ENCODE data around the gene ILKAP. TPM values are rescaled to one million over a fixed set of nuclear protein-coding genes. Genes with fewer than 3 reads are reported as not detected.

Gene ILKAP, protein sequence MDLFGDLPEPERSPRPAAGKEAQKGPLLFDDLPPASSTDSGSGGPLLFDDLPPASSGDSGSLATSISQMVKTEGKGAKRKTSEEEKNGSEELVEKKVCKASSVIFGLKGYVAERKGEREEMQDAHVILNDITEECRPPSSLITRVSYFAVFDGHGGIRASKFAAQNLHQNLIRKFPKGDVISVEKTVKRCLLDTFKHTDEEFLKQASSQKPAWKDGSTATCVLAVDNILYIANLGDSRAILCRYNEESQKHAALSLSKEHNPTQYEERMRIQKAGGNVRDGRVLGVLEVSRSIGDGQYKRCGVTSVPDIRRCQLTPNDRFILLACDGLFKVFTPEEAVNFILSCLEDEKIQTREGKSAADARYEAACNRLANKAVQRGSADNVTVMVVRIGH
- total RNA-seq (2014; rRNA removed; shearing (Covaris generic)): 8.8 and 19.5 TPM in 2 replicates

DNA sequence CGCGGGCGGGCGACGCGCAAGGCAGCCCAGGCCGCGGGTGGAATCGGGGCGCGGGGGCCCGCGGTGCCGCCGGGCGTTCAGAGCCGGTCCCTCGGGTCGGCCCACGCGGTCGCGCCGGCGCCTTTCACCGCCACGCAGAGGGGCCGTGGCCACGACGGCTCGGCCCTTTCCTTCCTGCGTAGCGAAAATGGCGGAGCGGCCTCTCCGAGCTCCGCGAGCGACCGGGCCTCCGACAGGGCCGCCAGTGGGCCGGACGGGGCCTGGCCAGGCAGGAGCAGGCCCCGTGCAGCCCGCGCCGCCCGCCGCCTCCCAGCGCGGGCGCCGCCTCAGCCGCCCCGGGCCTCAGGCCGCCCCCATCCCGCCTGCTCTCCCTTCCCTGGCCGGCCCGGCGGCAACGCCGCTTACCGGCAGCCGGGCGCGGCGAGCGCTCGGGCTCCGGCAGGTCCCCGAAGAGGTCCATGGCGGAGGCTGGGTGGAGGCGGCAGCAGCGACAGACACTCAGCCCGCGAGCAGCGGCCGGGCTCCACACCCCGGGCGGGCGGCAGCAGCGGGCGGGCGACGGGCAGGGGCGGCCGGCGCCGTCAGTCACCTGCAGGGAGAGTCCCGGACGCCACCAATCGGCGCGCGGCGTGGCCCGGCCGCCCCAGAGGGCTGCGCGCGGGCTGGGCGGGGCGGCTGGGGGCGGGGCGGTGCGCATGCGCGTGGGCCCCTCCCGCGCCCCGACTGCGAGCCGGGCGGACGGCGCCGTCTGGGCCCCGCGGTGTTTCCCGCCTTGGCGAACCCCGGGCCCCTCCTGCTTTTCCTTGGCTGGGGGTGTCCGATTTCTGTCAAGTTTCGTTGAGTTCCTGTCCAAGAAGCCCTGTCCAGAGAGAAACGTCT is at the start of gene ILKAP:
Gene ILKAP (minus strand): TSS at position 602 of the 879 bp plus-strand sequence. CDS start 142 bp downstream, at position 460.
- peak; percentile 75 for DNase-seq (ENCODE audit: low read depth)

DNA sequence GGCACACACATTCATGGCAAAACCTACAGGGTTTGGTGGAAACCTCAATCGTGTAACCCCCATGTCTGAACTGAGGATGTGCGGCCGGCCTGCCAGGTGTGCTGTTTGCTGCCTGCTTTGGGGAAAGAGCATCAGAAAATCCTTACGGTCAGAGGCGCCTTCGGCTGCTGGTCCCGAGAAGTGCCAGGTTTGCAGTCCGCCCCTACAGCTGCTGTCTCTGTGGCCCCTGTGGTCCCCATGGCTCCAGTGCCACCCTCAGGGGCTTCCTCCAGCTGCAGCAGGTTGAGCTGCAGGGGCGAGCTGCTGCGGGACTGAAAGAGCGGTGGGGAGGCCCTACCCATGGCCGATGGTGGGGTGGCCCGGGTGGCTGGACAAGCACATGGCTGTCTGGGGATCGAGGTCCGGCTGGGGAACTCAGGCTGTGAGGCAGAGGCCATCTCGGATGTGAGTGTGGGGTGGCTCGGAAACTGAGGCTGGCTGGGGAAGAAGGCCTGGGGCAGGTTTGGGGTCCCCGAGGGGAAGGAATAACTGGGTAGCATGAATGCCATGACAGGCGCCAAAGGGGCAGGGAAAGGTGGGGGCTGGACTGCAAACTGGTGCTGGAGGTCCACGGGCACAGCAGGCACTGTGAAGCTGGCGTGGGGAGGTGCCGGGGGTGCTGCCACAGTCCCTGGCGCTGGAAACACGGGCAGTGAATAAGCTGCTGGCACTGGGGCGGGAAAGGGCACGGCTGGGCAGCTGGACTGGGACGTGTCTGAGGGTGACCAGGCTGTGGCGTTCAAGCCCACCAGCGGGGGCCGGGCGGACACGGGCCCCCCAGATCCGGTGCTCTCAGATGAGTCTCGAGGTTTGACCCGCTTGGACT is 49.5 kb upstream of the ILKAP start:
- no peak for DNase-seq (ENCODE audit: low read depth)

DNA sequence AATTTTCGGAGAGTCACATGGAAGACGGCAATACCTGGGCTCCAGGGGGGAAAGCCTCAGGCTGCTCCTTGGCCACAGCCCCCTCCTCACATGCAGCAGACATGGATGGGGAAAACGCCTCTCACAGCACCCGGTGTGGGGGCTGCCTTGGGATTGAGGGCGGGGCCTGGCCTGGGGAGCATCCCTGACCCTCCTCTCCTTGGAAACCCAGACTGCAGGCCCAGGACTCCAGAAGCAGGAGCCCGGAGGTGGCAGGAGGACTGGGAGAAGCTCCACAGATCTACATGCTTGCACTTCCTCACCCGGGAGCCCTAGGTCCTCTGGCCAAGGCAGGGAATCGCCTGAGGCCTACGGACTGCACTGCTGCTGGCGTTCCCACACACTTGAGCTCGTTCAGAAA is 48.5 kb upstream of the ILKAP start:
- DNase-seq (ENCODE audit: low read depth): no peak

DNA sequence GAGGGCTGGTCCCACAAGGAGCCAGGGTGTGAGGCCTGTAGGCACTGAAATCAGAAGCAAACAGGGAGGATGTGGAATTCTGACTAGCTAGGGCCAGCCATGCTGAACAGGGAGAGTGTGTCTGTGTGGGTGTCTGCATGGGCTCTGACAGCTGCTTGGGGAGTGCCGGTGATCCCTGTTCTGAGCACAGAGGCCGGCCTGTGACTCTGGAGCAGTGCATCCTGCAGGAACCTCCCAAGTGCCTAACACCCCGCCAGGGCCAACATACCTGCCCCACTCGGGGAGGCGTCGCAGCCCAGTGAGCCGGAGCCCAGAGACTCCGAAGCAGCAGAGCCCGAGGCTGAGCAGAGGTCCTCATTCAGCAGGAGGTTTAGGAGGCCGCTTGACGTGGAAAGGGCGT is 47.8 kb upstream of the ILKAP start:
- no peak for DNase-seq (ENCODE audit: low read depth)

GRCh38 chr2:238250896-238251295 is 47.4 kb upstream of the ILKAP start:
- DNase-seq (ENCODE audit: low read depth): no peak

DNA sequence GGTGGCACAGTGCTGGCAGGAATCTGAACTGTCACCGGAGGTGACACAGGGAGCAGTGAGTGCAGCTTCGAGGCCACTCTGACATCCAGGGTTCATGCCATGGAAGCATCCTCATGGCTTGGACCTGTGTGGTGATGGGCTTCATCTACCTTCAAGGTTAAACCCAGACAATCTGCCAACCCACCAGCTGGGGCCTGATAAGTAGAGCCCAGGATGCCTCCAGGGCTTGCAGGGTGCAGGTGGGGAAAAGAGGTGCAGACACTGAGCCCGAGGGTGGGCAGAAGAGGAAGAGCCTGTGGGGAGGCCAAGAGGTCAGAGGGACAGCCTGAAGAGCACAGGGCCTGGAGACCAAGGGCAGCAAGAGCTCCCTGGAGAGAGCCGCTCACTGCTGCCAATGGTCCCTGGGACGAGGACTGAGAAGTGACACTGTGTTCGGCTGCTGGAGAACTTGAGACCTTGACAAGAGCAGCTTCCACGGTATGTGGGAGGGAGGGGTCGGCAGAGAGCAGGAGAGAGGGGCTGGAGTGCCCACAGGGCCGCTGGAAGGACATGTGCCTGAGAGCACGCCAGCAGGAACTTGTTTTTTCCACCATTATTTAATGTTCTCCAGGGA is 44.5 kb upstream of the ILKAP start:
- DNase-seq (ENCODE audit: low read depth): no peak

GRCh38 chr2:238247002-238247822 is 43.7 kb upstream of the ILKAP start:
- DNase-seq (ENCODE audit: low read depth): no peak

DNA sequence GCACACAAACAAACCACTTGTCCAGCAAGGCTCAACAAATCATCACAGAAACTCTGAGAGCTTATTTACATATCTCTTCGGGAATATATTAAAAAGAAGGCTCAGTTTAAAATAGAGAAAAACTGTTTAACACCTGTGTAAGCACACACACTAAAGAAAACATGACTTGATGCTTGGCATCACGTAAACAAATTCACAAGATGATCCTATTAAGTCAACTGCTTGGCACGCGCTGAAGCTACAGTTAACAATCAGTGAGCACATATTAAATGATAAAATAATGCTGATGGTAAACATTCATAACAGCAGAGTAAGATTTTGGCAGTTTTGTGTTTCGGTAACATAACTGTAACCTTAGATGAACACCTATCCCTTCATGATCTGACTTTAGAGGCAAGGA is 40.7 kb upstream of the ILKAP start:
- no peak for DNase-seq (ENCODE audit: low read depth)

- no peak for DNase-seq (ENCODE audit: low read depth)
Measured at GRCh38 chr2:238243496-238244076, 40.1 kb upstream of the ILKAP start.

DNA sequence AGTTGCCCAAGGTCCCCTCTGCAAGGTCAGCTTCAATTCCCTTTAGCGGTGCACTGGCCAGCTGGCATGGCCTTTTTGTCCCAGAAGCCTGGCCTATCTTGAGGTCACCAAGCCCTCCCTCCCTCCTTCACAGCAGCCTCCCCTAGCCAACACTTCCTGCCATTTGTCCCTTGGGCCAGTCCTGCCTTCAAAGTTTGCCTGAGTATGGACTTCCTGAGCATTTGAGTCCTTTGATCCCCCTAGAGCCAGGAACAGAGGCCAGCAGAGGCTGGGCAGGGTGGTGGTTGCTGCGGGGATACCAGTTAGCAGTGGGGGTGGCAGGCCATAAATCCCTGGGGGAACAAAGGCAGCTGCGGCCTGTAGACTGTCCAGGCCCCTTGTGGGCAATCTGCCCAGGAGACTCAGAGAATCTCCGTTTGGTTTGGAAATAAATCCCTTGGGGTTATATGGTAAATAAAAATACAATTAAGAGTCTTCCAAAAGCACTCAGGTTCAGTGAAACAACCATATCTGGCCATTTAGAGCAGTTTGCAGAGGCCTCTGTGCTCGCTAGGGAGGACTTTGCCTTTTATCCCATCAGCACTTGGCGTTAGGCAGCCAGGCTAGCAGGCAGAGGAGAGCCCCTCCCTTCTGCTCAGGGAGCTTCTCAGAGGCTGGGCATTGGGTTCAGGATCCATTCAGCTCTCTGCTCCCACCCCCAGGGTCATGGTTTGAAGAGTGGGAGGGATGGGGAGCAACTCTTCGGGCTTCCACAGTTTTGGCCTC is 39.4 kb upstream of the ILKAP start:
- no peak for DNase-seq (ENCODE audit: low read depth)

- DNase-seq (ENCODE audit: low read depth): no peak
Measured at GRCh38 chr2:238241970-238242369, 38.5 kb upstream of the ILKAP start.

- DNase-seq (ENCODE audit: low read depth): peak; percentile 48
Measured at GRCh38 chr2:238240757-238241711, 37.5 kb upstream of the ILKAP start.

GRCh38 chr2:238239863-238240756 is 36.6 kb upstream of the ILKAP start, which contains the start of gene HES6:
TSS of gene HES6 (minus strand) at chr2:238240038. CDS start at chr2:238239905, 133 bp downstream.
- DNase-seq (ENCODE audit: low read depth): peak; percentile 81

- no peak for DNase-seq (ENCODE audit: low read depth)
Measured at GRCh38 chr2:238239543-238239862, 36.0 kb upstream of the ILKAP start.

GRCh38 chr2:238238766-238239542 is 35.5 kb upstream of the ILKAP start:
- no peak for DNase-seq (ENCODE audit: low read depth)

- DNase-seq (ENCODE audit: low read depth): no peak
Measured at GRCh38 chr2:238238311-238238765, 34.8 kb upstream of the ILKAP start.

All from M059J (cell line).